Renal cortical epithelial cell (primary cell): ENCODE measurements around the gene PMP22. TPM values are rescaled to one million over a fixed set of nuclear protein-coding genes. Genes with fewer than 3 reads are reported as not detected.
"Not testable (repeated sequence)": the region's sequence is repeated elsewhere in the genome, so short reads cannot be mapped to it uniquely, and the experiment has no call there.

Source experiments
- DNase-seq: peaks from one replicate; pipeline ENCODE4 v3.0.0-alpha.2; 2011; ENCODE audit warnings: low read depth
- total RNA-seq: library from RNA; depleted of rRNA; stranded (reverse); fragments of >200 nt; gene quantifications from 2 replicates; pipeline ENCODE4 v1.2.3, GENCODE V29; 2014

PMP22 gene
- total RNA-seq, 1 donor from 2014 or later, result 3.1 TPM

GRCh38 chr17:15213381-15214087 is 51.6 kb downstream of the PMP22 start:
- DNase-seq, result no peak

GRCh38 chr17:15210247-15210646 is 54.9 kb downstream of the PMP22 start:
- no peak for DNase-seq

- not testable (repeated sequence) for DNase-seq
Measured at GRCh38 chr17:15203062-15203461, 62.1 kb downstream of the PMP22 start.

- DNase-seq, result not testable (repeated sequence)
Measured at GRCh38 chr17:15200574-15200973, 64.6 kb downstream of the PMP22 start.

GRCh38 chr17:15197229-15197628 is 67.9 kb downstream of the PMP22 start:
- DNase-seq, result no peak

- DNase-seq, result no peak
Measured at GRCh38 chr17:15194859-15195277, 70.3 kb downstream of the PMP22 start.

GRCh38 chr17:15185625-15185991 is 79.5 kb downstream of the PMP22 start:
- DNase-seq, result no peak

GRCh38 chr17:15184872-15185624 is 80.1 kb downstream of the PMP22 start:
- DNase-seq, result no peak

GRCh38 chr17:15181816-15182215 is 83.3 kb downstream of the PMP22 start:
- no peak for DNase-seq

GRCh38 chr17:15181333-15181732 is 83.8 kb downstream of the PMP22 start:
- no peak for DNase-seq

GRCh38 chr17:15180121-15180561 is 85.0 kb downstream of the PMP22 start:
- DNase-seq, result no peak

Other genes starting within 250 kb of the PMP22 start
- 0.10 TPM in 1 of 2 replicates, not detected in the other for gene TEKT3, start 76.3 kb upstream of the PMP22 start, total RNA-seq
- gene CDRT4, start 202.3 kb upstream of the PMP22 start, total RNA-seq, result 1.2 TPM in 1 of 2 replicates, not detected in the other